ENCODE data around the gene DCDC2C. TPM values are rescaled to one million over a fixed set of nuclear protein-coding genes. Genes with fewer than 3 reads are reported as not detected.

The DCDC2C gene
- total and polyA plus RNA-seq, 2 experiments from 2014 or later = not detected

DNA sequence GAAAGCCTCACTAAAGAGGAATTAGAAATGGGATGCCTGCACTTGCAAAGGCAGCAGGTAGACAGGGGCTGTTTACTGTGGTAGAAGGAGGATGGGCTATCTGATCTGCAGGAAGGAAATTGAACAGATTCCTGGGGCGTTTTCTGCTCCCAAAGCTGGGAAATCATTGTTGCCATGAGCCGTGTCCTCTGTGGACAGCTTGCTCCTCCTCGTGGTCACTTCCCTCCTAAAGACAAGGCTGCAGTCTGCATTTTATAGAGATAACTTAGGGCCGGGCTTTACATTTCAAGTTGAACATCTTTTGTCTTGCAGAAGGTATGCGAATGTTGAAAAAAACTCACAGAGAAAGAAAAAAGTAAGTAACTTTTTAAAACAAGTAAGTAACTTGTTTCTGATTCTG, 50.9 kb downstream of the DCDC2C start:
- Histone ChIP-seq H3K4me3 (no peak overlapping the region), H3K9me3 (ENCODE audit: low read depth) (no peaks in the 10 kb centered on the region), H3K27ac (no peak overlapping the region), H3K27me3 (no peaks in the 10 kb centered on the region), H3K36me3 (no peaks in the 10 kb centered on the region), H3K4me1 (ENCODE audit: low read depth) (no peaks in the 10 kb centered on the region)
- no peak for DNase-seq (ENCODE audit: low read depth in 1 of 2, low spot score in 1 of 2)
- TF ChIP-seq CTCF (IDR thresholded peaks at IDR 0.05; ENCODE audit: low read depth, low read length) = no peak

DNA sequence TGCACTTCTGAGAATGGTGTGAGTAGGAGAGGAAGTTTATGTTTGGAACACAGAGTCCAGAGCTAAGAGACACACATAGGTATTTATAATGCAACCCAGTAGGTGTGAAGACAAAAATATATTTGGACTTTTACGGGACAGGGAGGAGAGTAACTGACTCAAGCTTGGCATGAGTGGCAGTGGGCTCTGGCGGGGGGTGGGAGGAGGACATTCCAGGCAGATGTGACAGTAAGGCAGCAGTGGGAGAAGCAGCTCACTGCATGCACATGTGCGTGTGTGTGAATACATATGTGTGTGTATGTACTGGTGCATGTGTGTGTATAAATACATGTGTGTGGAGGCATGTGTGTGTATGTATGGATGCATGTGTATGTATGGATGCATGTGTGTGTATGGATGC, 51.4 kb downstream of the DCDC2C start:
- TF ChIP-seq CTCF (IDR thresholded peaks at IDR 0.05; ENCODE audit: low read depth, low read length) = no peak
- H3K27ac ChIP-seq = no peak overlapping the region
- H3K4me3 ChIP-seq = no peak overlapping the region
- H3K9me3 ChIP-seq (ENCODE audit: low read depth) = no peaks in the 10 kb centered on the region
- H3K27me3 ChIP-seq = no peaks in the 10 kb centered on the region
- no peak for DNase-seq (ENCODE audit: low read depth in 1 of 2, low spot score in 1 of 2)
- H3K36me3 ChIP-seq = no peaks in the 10 kb centered on the region
- no peaks in the 10 kb centered on the region for H3K4me1 ChIP-seq (ENCODE audit: low read depth)

- TF ChIP-seq CTCF (IDR thresholded peaks at IDR 0.05; ENCODE audit: low read depth, low read length) = no peak
- Histone ChIP-seq H3K4me3 (no peak overlapping the region), H3K27ac (no peak overlapping the region), H3K9me3 (ENCODE audit: low read depth) (no peaks in the 10 kb centered on the region), H3K36me3 (no peaks in the 10 kb centered on the region), H3K4me1 (ENCODE audit: low read depth) (peaks cover 4% of the 10 kb centered on the region), H3K27me3 (no peaks in the 10 kb centered on the region)
- DNase-seq (ENCODE audit: low read depth in 1 of 2, low spot score in 1 of 2) = no peak
Observed at GRCh38 chr2:3755277-3755676, 51.9 kb downstream of the DCDC2C start.

GRCh38 chr2:3756306-3756705, 52.9 kb downstream of the DCDC2C start:
- DNase-seq (ENCODE audit: low read depth in 1 of 2, low spot score in 1 of 2) = no peak
- H3K4me1 ChIP-seq (ENCODE audit: low read depth) = peaks cover 4% of the 10 kb centered on the region
- no peak overlapping the region for H3K4me3 ChIP-seq
- H3K36me3 ChIP-seq = no peaks in the 10 kb centered on the region
- H3K27ac ChIP-seq = no peak overlapping the region
- TF ChIP-seq CTCF (IDR thresholded peaks at IDR 0.05; ENCODE audit: low read depth, low read length) = no peak
- H3K27me3 ChIP-seq = no peaks in the 10 kb centered on the region
- H3K9me3 ChIP-seq (ENCODE audit: low read depth) = no peaks in the 10 kb centered on the region

DNA sequence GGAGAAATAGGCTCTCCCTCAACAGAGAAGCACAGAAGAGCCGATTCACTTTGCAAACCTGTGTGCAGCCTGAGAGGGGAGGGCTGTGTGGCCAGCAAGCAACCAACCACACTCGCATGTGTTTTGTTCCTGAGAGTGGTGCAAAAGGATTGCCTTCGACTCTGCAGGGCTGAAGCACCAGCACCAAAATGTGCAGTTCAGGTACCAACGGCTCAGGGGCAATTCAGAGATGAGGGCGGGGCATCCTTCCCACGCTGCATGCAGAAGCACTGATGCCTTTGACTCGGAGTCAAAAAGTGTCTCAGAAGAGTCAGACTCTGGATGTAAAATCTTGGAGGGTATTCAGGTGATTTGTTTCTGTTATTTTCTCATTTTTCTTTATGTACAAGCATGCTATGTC, 55.5 kb downstream of the DCDC2C start:
- Histone ChIP-seq H3K4me1 (ENCODE audit: low read depth) (peaks cover 4% of the 10 kb centered on the region), H3K27ac (no peak overlapping the region), H3K27me3 (peaks cover 2% of the 10 kb centered on the region), H3K4me3 (no peak overlapping the region), H3K36me3 (no peaks in the 10 kb centered on the region), H3K9me3 (ENCODE audit: low read depth) (no peaks in the 10 kb centered on the region)
- DNase-seq (ENCODE audit: low read depth in 1 of 2, low spot score in 1 of 2) = no peak
- no peak for TF ChIP-seq CTCF (IDR thresholded peaks at IDR 0.05; ENCODE audit: low read depth, low read length)

GRCh38 chr2:3759331-3759730, 56.0 kb downstream of the DCDC2C start:
- no peaks in the 10 kb centered on the region for H3K36me3 ChIP-seq
- H3K4me1 ChIP-seq (ENCODE audit: low read depth) = peaks cover 4% of the 10 kb centered on the region
- no peak overlapping the region for H3K27ac ChIP-seq
- TF ChIP-seq CTCF (IDR thresholded peaks at IDR 0.05; ENCODE audit: low read depth, low read length) = no peak
- no peak overlapping the region for H3K4me3 ChIP-seq
- H3K9me3 ChIP-seq (ENCODE audit: low read depth) = no peaks in the 10 kb centered on the region
- no peak for DNase-seq (ENCODE audit: low read depth in 1 of 2, low spot score in 1 of 2)
- H3K27me3 ChIP-seq = peaks cover 6% of the 10 kb centered on the region
